GM12891 (cell line): ENCODE data around the gene BMP8B.
"Not testable (repeated sequence)": the region's sequence is repeated elsewhere in the genome, so short reads cannot be mapped to it uniquely, and the experiment has no call there.

Source experiments
- POLR2A ChIP-seq: IDR thresholded peaks from 2 replicates; pipeline ENCODE4 v1.6.1; 2011; ENCODE audit warnings: low read depth, low read length, control low read depth
- SPI1 ChIP-seq: IDR thresholded peaks from 2 replicates; pipeline ENCODE4 v1.6.1; 2011; ENCODE audit warnings: low read depth, low read length, control low read depth
- TAF1 ChIP-seq: IDR thresholded peaks from 2 replicates; pipeline ENCODE4 v1.6.1; 2011; ENCODE audit warnings: low read depth, low read length, control low read depth

DNA sequence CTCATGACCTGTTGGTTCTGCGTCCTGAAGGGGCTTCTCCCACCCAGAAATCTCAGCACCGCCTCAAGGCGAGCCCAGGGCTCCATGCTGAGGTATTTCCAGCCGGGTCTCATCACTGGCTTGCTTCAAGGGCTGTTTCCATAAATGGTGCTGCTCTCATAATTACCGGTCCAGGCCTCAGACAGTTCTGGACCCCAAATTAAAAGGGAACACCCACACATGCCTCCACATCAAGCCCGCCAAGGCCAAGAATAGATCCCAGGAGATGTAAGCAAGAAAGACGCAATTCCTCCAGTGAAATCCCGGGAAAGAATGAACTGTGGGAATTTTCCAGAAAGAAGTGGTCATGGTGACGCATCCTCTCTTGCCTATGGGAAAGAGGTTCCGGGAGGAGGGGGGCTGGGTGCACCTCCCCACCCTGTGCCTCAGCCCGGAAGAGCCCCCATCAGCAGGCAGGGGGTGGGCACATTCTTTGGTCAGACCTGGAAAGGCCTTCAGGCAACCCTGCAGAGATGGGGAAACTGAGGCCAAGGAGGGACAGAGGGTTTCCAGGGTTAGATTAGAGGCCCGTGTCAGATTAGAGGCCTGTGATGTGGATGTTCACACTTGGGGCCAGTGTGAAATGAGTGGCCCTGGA, 10.1 kb downstream of the BMP8B start:
- not testable (repeated sequence) for TF ChIP-seq POLR2A, TAF1, SPI1
